ENCODE data around the gene CXorf38. TPM values are rescaled to one million over a fixed set of nuclear protein-coding genes. Genes with fewer than 3 reads are reported as not detected.
A peak's percentile ranks its signal among the peaks of the same experiment; 100 is the strongest.

The CXorf38 gene
- 10 to 100 TPM; 15.5 to 16.7 TPM for total RNA-seq
- long read RNA-seq, transcript CXorf38-201 (7 exons, 2,118 nt), result major isoform, 26 of 44 reads
- long read RNA-seq, partial matches to known transcripts, result 3 of 44 reads
- long read RNA-seq, other reads (novel, unspliced or antisense), result 15 of 44 reads

- DNase-seq (peak; percentile 93 to 97), ATAC-seq (peak; percentile 73)
- intact Hi-C loops (cut with DNase I, micrococcal nuclease), result no loop called here
These were observed at the start of gene CXorf38 for GRCh38 chrX:40647307-40648197. CXorf38 (minus strand) TSS chrX:40647561; CDS start chrX:40647520, 41 bp downstream.

- ATAC-seq (no peak), DNase-seq (no peak)
- intact Hi-C loops (cut with DNase I, micrococcal nuclease), result no loop called here
These were observed 47.4 kb upstream of the CXorf38 start for GRCh38 chrX:40694802-40695201.

GRCh38 chrX:40688929-40689328 lies 41.6 kb upstream of the CXorf38 start:
- no peak for ATAC-seq
- intact Hi-C loops (cut with DNase I, micrococcal nuclease), result no loop called here
- DNase-seq, result no peak

GRCh38 chrX:40687169-40687568 lies 39.8 kb upstream of the CXorf38 start:
- intact Hi-C loops (cut with DNase I, micrococcal nuclease), result no loop called here
- DNase-seq, result no peak
- no peak for ATAC-seq

- intact Hi-C loops (cut with DNase I, micrococcal nuclease), result no loop called here
- DNase-seq (no peak), ATAC-seq (no peak)
These were observed 38.1 kb upstream of the CXorf38 start for GRCh38 chrX:40685362-40685918.

GRCh38 chrX:40684092-40684491 lies 36.7 kb upstream of the CXorf38 start:
- DNase-seq (no peak), ATAC-seq (no peak)
- intact Hi-C loops (cut with DNase I, micrococcal nuclease), result no loop called here

- ATAC-seq, result no peak
- intact Hi-C loops (cut with DNase I, micrococcal nuclease), result no loop called here
- DNase-seq, result no peak
These were observed 35.9 kb upstream of the CXorf38 start for GRCh38 chrX:40683245-40683644.

GRCh38 chrX:40671126-40671525 lies 23.8 kb upstream of the CXorf38 start:
- DNase-seq (no peak), ATAC-seq (no peak)
- intact Hi-C loops (cut with DNase I, micrococcal nuclease), result no loop called here

- ATAC-seq, result no peak
- DNase-seq, result no peak
- intact Hi-C loops (cut with DNase I, micrococcal nuclease), result no loop called here
These were observed 16.7 kb upstream of the CXorf38 start for GRCh38 chrX:40663880-40664630.

GRCh38 chrX:40663078-40663740 lies 15.8 kb upstream of the CXorf38 start:
- DNase-seq (no peak), ATAC-seq (no peak)
- intact Hi-C loops (cut with DNase I, micrococcal nuclease), result no loop called here

GRCh38 chrX:40661489-40661888 lies 14.1 kb upstream of the CXorf38 start:
- ATAC-seq (no peak), DNase-seq (no peak)
- intact Hi-C loops (cut with DNase I, micrococcal nuclease), result no loop called here

- DNase-seq (no peak), ATAC-seq (no peak)
- intact Hi-C loops (cut with DNase I, micrococcal nuclease), result no loop called here
These were observed 13.0 kb upstream of the CXorf38 start for GRCh38 chrX:40660381-40660780.

GRCh38 chrX:40653535-40653934 lies 6.2 kb upstream of the CXorf38 start:
- intact Hi-C loops (cut with DNase I, micrococcal nuclease), result loop anchor here in 1 of 2 donors (5.0 to 10.0 kb wide), 3 partner anchors 141 to 599 kb away; no protein-coding TSS in a partner anchor
- ATAC-seq (no peak), DNase-seq (no peak)

- no peak for ATAC-seq
- intact Hi-C loops (cut with DNase I, micrococcal nuclease), result loop anchor here in 1 of 2 donors (5.0 to 10.0 kb wide), 3 partner anchors 142 to 600 kb away; no protein-coding TSS in a partner anchor
- no peak for DNase-seq
These were observed 5.3 kb upstream of the CXorf38 start for GRCh38 chrX:40652664-40653063.

GRCh38 chrX:40651620-40652223 lies 4.4 kb upstream of the CXorf38 start:
- no peak for ATAC-seq
- intact Hi-C loops (cut with DNase I, micrococcal nuclease), result loop anchor here in 1 of 2 donors (5.0 to 10.0 kb wide), 3 partner anchors 143 to 601 kb away; no protein-coding TSS in a partner anchor
- peak; percentile 55 to 79 for DNase-seq

GRCh38 chrX:40646489-40647306 lies 663 bp downstream of the CXorf38 start:
- intact Hi-C loops (cut with DNase I, micrococcal nuclease), result no loop called here
- DNase-seq, result peak; percentile 49 to 70
- ATAC-seq, result peak; percentile 63

- intact Hi-C loops (cut with DNase I, micrococcal nuclease), result no loop called here
- DNase-seq (peak; percentile 66 to 80), ATAC-seq (peak; percentile 69)
These were observed 2.5 kb downstream of the CXorf38 start for GRCh38 chrX:40644821-40645358.
